HG03565 (cell line): ENCODE results near the gene CHCHD4.

Experiments
- ATAC-seq: cut with Tn5 transposase; IDR thresholded peaks from one replicate; pipeline ENCODE4 v1.9.1; 2021; ENCODE audit warnings: mild to moderate bottlenecking, moderate library complexity; ENCODE audit not compliant: unreplicated experiment

Gene CHCHD4

GRCh38 chr3:14150078-14150477, 25.4 kb upstream of the CHCHD4 start:
- ATAC-seq = no peak

DNA sequence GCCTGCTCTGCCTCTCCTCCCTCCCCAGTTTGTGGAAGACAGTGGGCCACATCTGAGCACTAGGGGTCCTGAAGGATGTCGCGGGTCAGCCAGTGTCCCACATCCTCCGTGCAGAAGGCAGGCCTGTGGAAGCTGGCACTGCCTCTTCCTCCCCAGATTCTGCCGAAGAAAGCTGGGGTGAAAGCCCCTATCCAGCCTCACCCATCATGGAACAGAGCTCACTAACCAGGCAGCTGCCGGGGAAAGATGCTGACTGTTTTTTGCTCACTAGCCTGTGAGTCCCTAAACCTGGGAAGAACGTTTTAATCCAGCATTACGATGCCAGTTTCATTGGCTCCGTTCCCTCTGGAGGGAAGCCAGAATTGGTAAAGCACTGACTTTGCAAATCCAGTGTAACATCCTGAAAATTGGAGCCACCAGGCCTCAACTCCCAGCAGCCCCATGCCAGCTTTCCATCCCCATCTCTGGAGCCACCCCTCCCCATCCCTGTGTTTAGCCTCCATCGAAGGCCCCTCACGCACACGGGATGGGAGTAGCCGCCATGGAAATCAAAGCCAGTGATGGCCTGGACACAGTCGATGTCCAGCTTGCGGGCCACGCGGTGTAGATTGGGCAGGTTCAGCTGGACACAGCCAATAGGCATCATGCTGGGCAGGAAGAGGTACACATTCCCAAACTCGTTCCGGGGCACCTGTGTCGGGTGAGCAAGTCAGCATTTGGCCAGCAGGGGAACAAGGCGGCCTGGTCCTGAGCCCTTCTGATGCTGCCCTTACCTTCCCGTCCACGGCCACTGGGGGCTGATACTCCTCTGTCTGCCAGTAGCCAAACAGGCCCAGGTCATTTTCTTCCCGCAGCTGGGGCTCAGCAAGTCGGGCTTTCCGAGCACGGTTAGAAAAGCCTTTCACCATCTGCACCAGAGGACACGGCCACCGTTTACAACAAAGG, 23.6 kb upstream of the CHCHD4 start:
- ATAC-seq = no peak

GRCh38 chr3:14147617-14148016, 22.9 kb upstream of the CHCHD4 start:
- no peak for ATAC-seq

DNA sequence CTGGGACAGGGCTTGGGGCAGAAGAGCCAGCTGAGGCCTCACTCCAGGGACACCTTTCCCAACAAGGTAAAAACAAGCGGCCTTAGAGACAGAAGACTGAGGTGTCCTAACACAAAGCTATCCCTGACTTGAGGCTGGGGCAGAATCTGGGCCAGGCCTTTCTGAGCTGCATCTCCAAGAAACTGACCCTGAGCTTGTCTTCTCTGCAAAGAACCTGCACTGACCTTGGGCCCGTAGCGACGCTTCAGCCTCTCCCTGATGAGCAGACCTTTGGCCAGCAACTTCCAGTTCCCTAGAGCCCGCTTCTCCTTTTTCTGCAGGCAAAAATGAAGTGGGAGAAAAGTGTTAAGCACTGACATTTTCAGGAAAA, 22.4 kb upstream of the CHCHD4 start:
- ATAC-seq = no peak

- ATAC-seq = no peak
Observed at GRCh38 chr3:14146381-14147065, 21.9 kb upstream of the CHCHD4 start.

DNA sequence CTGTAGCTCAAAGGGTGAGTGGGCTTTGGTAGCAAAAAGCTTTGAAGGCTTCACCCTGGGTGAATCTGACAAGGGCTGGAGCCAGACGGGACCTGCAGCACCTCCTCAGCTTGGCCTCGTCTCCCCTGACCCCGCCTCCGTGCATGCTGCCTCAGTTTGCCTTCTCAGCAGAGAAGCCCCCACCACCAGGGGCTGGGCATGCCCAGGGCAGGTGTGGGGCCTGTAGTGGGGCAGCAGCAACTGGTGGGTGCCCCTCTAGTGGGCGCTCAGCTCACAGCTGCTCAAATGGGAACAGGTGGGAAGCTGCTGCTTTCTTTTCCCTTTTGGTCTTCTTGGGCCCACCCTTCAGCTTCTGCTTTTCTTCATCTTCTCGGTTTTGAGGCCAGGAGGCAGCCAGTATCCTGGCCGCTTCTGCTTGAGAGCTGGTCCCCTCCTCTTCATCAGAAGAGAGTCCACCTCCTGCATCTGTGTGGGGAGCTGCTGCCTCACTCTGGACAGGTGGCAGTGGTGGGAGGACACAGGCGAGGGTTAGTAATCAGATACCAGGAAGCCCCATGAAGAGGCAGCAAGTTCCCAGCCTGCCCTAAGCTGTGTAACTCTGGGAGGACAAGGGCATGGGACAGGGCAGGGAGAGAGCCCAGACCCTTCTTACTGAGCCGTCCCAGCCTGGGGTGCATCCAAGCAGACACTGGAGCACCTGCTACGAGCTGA, 21.2 kb upstream of the CHCHD4 start:
- ATAC-seq = no peak

- no peak for ATAC-seq
Observed at GRCh38 chr3:14145236-14145635, 20.6 kb upstream of the CHCHD4 start.

GRCh38 chr3:14144423-14145075, 19.9 kb upstream of the CHCHD4 start:
- peak; percentile 92 for ATAC-seq

GRCh38 chr3:14143271-14144225, 18.9 kb upstream of the CHCHD4 start:
- no peak for ATAC-seq

GRCh38 chr3:14142567-14143270, 18.0 kb upstream of the CHCHD4 start:
- ATAC-seq = no peak

DNA sequence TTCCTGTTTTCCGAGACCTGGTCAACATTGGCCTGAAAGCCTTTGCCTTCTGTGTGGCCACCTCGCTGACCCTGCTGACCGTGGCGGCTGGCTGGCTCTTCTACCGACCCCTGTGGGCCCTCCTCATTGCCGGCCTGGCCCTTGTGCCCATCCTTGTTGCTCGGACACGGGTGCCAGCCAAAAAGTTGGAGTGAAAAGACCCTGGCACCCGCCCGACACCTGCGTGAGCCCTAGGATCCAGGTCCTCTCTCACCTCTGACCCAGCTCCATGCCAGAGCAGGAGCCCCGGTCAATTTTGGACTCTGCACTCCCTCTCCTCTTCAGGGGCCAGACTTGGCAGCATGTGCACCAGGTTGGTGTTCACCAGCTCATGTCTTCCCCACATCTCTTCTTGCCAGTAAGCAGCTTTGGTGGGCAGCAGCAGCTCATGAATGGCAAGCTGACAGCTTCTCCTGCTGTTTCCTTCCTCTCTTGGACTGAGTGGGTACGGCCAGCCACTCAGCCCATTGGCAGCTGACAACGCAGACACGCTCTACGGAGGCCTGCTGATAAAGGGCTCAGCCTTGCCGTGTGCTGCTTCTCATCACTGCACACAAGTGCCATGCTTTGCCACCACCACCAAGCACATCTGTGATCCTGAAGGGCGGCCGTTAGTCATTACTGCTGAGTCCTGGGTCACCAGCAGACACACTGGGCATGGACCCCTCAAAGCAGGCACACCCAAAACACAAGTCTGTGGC, 17.1 kb upstream of the CHCHD4 start:
- no peak for ATAC-seq

DNA sequence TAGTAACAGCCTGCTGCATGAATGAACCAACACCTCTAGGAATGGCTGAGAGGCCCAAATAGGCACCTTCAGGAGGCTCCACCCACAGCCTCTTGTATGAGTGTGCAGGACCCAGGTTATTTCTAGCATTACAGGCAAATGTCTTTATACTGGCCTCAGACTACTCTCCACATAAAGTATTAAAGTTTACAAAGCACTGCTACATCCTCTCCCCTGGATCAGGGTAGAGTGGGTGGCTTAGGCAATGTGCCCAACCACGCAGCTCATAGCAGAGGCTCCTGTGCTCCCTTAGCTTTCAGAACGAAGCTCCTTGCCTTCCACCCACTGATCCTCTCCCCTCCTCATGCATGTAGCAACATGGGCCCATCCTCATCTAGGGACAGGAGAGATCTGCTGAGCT, 16.5 kb upstream of the CHCHD4 start:
- no peak for ATAC-seq

GRCh38 chr3:14140668-14141067, 16.0 kb upstream of the CHCHD4 start:
- ATAC-seq = no peak

- ATAC-seq = no peak
Observed at GRCh38 chr3:14139771-14140170, 15.1 kb upstream of the CHCHD4 start.

- ATAC-seq = no peak
Observed at GRCh38 chr3:14138878-14139655, 14.4 kb upstream of the CHCHD4 start.

GRCh38 chr3:14138109-14138877, 13.6 kb upstream of the CHCHD4 start:
- no peak for ATAC-seq

- no peak for ATAC-seq
Observed at GRCh38 chr3:14137445-14137844, 12.8 kb upstream of the CHCHD4 start.
